ENCODE measurements around the gene FGFR1OP2.

The FGFR1OP2 gene

DNA sequence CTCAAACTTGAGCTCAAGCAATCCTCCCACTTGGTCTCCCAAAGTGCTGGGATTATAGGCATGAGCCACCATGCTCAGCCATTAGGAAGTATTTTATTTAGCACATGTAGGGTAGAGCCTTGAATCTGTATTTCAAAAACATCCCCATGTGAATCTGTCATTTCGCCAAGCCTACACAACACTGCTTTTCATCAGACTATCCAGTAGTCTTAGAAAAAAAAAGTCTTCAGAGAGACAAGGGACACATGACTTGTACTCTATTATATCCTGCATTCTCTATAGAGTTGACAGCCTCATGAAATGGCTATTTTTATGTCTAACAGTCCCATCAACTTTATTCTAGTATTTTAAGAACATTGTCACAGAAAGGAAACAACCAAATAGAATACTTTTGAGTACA is 40.5 kb downstream of the FGFR1OP2 start:
- ATAC-seq: no peak
- TF ChIP-seq, protein P1, sequence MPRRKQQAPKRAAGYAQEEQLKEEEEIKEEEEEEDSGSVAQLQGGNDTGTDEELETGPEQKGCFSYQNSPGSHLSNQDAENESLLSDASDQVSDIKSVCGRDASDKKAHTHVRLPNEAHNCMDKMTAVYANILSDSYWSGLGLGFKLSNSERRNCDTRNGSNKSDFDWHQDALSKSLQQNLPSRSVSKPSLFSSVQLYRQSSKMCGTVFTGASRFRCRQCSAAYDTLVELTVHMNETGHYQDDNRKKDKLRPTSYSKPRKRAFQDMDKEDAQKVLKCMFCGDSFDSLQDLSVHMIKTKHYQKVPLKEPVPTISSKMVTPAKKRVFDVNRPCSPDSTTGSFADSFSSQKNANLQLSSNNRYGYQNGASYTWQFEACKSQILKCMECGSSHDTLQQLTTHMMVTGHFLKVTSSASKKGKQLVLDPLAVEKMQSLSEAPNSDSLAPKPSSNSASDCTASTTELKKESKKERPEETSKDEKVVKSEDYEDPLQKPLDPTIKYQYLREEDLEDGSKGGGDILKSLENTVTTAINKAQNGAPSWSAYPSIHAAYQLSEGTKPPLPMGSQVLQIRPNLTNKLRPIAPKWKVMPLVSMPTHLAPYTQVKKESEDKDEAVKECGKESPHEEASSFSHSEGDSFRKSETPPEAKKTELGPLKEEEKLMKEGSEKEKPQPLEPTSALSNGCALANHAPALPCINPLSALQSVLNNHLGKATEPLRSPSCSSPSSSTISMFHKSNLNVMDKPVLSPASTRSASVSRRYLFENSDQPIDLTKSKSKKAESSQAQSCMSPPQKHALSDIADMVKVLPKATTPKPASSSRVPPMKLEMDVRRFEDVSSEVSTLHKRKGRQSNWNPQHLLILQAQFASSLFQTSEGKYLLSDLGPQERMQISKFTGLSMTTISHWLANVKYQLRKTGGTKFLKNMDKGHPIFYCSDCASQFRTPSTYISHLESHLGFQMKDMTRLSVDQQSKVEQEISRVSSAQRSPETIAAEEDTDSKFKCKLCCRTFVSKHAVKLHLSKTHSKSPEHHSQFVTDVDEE (CRISPR knock-in tag; IDR thresholded peaks at IDR 0.05): no peak
- TF ChIP-seq RARB (CRISPR knock-in tag; IDR thresholded peaks at IDR 0.05) (no peak), ZFP30 (CRISPR knock-in tag; IDR thresholded peaks at IDR 0.05) (no peak), ZC3H10 (CRISPR knock-in tag; IDR thresholded peaks at IDR 0.05) (no peak), ZFP3 (CRISPR knock-in tag; IDR thresholded peaks at IDR 0.05) (no peak), ESRRG (CRISPR knock-in tag; IDR thresholded peaks at IDR 0.05) (no peak), GLIS3 (CRISPR knock-in tag; IDR thresholded peaks at IDR 0.05) (no peak), TOX (CRISPR knock-in tag; IDR thresholded peaks at IDR 0.05; ENCODE audit: borderline replicate concordance) (no peak), ZNF8 (CRISPR knock-in tag; IDR thresholded peaks at IDR 0.05) (no peak), ISL1 (CRISPR knock-in tag; IDR thresholded peaks at IDR 0.05) (no peak), ARNTL (CRISPR knock-in tag; IDR thresholded peaks at IDR 0.05; ENCODE audit: borderline replicate concordance, low read depth) (no peak)
- TF ChIP-seq, protein P2, sequence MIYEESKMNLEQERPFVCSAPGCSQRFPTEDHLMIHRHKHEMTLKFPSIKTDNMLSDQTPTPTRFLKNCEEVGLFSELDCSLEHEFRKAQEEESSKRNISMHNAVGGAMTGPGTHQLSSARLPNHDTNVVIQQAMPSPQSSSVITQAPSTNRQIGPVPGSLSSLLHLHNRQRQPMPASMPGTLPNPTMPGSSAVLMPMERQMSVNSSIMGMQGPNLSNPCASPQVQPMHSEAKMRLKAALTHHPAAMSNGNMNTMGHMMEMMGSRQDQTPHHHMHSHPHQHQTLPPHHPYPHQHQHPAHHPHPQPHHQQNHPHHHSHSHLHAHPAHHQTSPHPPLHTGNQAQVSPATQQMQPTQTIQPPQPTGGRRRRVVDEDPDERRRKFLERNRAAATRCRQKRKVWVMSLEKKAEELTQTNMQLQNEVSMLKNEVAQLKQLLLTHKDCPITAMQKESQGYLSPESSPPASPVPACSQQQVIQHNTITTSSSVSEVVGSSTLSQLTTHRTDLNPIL (CRISPR knock-in tag; IDR thresholded peaks at IDR 0.05; ENCODE audit: low read depth): no peak
- TF ChIP-seq, protein P3, sequence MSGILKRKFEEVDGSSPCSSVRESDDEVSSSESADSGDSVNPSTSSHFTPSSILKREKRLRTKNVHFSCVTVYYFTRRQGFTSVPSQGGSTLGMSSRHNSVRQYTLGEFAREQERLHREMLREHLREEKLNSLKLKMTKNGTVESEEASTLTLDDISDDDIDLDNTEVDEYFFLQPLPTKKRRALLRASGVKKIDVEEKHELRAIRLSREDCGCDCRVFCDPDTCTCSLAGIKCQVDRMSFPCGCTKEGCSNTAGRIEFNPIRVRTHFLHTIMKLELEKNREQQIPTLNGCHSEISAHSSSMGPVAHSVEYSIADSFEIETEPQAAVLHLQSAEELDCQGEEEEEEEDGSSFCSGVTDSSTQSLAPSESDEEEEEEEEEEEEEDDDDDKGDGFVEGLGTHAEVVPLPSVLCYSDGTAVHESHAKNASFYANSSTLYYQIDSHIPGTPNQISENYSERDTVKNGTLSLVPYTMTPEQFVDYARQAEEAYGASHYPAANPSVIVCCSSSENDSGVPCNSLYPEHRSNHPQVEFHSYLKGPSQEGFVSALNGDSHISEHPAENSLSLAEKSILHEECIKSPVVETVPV (CRISPR knock-in tag; IDR thresholded peaks at IDR 0.05): no peak

- no peak for ATAC-seq
- TF ChIP-seq ZNF565 (CRISPR knock-in tag; conservative IDR thresholded peaks at IDR 0.05; ENCODE audit: low read depth) (no peak), TOX (CRISPR knock-in tag; IDR thresholded peaks at IDR 0.05; ENCODE audit: borderline replicate concordance) (no peak), CSDC2 (CRISPR knock-in tag; IDR thresholded peaks at IDR 0.05) (no peak), BACH2 (CRISPR knock-in tag; IDR thresholded peaks at IDR 0.05; ENCODE audit: borderline replicate concordance) (no peak), POU6F1 (CRISPR knock-in tag; IDR thresholded peaks at IDR 0.05; ENCODE audit: borderline replicate concordance, low read depth) (no peak), ZC3H10 (CRISPR knock-in tag; IDR thresholded peaks at IDR 0.05) (no peak), SNAI2 (CRISPR knock-in tag; IDR thresholded peaks at IDR 0.05) (no peak), TCF4 (CRISPR knock-in tag; IDR thresholded peaks at IDR 0.05; ENCODE audit: borderline replicate concordance) (no peak), ZFP3 (CRISPR knock-in tag; IDR thresholded peaks at IDR 0.05) (no peak), ISL1 (CRISPR knock-in tag; IDR thresholded peaks at IDR 0.05) (no peak), ZNF8 (CRISPR knock-in tag; IDR thresholded peaks at IDR 0.05) (no peak), RARB (CRISPR knock-in tag; IDR thresholded peaks at IDR 0.05) (no peak), PPARA (CRISPR knock-in tag; IDR thresholded peaks at IDR 0.05; ENCODE audit: borderline replicate concordance) (no peak), OSR1 (CRISPR knock-in tag; IDR thresholded peaks at IDR 0.05) (no peak), ZFP30 (CRISPR knock-in tag; IDR thresholded peaks at IDR 0.05) (no peak), ZNF70 (CRISPR knock-in tag; IDR thresholded peaks at IDR 0.05) (no peak), GLIS3 (CRISPR knock-in tag; IDR thresholded peaks at IDR 0.05) (no peak)
- TF ChIP-seq, protein P1 (CRISPR knock-in tag; IDR thresholded peaks at IDR 0.05): no peak
- TF ChIP-seq, protein P3 (CRISPR knock-in tag; IDR thresholded peaks at IDR 0.05): no peak
- TF ChIP-seq, protein P2 (CRISPR knock-in tag; IDR thresholded peaks at IDR 0.05; ENCODE audit: low read depth): no peak
These were observed 41.5 kb downstream of the FGFR1OP2 start for GRCh38 chr12:26979733-26980132.

All from SK-N-SH treated with all-trans-retinoic acid at 6 μM for 48 hours (cell line).